HepG2 (cell line): Measurements from ENCODE around the gene PRDM10. TPM values are rescaled to one million over a fixed set of nuclear protein-coding genes. Genes with fewer than 3 reads are reported as not detected.
A peak's percentile ranks its signal among the peaks of the same experiment; 100 is the strongest.

Source experiments
- ARID5B ChIP-seq: IDR thresholded peaks from 2 replicates; pipeline ENCODE4 v1.4.0; 2020; ENCODE audit warnings: mild to moderate bottlenecking, missing genetic modification reagents
- HDAC2 ChIP-seq: sonication (generic); formaldehyde crosslinking; IDR thresholded peaks from 2 replicates; pipeline ENCODE4 v1.4.0; 2020; ENCODE audit warnings: missing genetic modification reagents
- HNF4A ChIP-seq: sonication (generic); formaldehyde crosslinking; IDR thresholded peaks from 2 replicates; pipeline ENCODE4 v1.4.0; 2020; ENCODE audit warnings: missing genetic modification reagents
- NFYC ChIP-seq: IDR thresholded peaks from 2 replicates; pipeline ENCODE4 v1.6.1; 2016; ENCODE audit warnings: missing genetic modification reagents, missing compliant biosample characterization
- NPAS2 ChIP-seq: sonication (generic); formaldehyde crosslinking; IDR thresholded peaks from 2 replicates; pipeline ENCODE4 v1.8.0; 2022; ENCODE audit warnings: mild to moderate bottlenecking, missing genetic modification reagents, borderline replicate concordance
- NR2F6 ChIP-seq, 2 experiments: IDR thresholded peaks; 2 replicates each; pipeline ENCODE4 v1.6.1; 2016; ENCODE audit warnings: antibody characterized with exemption in 1 of 2, mild to moderate bottlenecking in 1 of 2
- SAP130 ChIP-seq: IDR thresholded peaks from 2 replicates; pipeline ENCODE4 v1.6.1; 2016; ENCODE audit warnings: low read depth
- SOX13 ChIP-seq, 3 experiments: fragments of 450-650 bp in 1 of 3; sonication (generic) in 1 of 3; formaldehyde crosslinking in 1 of 3; IDR thresholded peaks in 2 of 3; conservative IDR thresholded peaks in 1 of 3; 2 replicates each; pipeline versions ENCODE4 v1.5.0 to v1.6.1; 2016 to 2020; ENCODE audit warnings: antibody characterized with exemption in 1 of 3, mild to moderate bottlenecking in 1 of 3, missing compliant biosample characterization in 1 of 3, missing genetic modification reagents in 1 of 3, moderate library complexity in 1 of 3
- ZNF263 ChIP-seq: sonication (generic); formaldehyde crosslinking; IDR thresholded peaks from 2 replicates; pipeline ENCODE4 v1.4.0; 2020; ENCODE audit warnings: missing genetic modification reagents
- ZNF589 ChIP-seq: sonication (generic); formaldehyde crosslinking; conservative IDR thresholded peaks from 2 replicates; pipeline ENCODE4 v1.8.0; 2022; ENCODE audit warnings: mild to moderate bottlenecking, moderate library complexity, missing genetic modification reagents
- polyA plus RNA-seq, 8 experiments: library from polyadenylated mRNA; depleted of rRNA in 3 of 8; stranded (reverse) in 7 of 8; unstranded in 1 of 8; fragments of >200 nt; fragmentation: Illumina TruSeq in 4 of 8; extraction: Trizol in 4 of 8; gene quantifications; 2 replicates each; pipeline versions ENCODE4 v1.2.1 to v1.2.3, GENCODE V29; 2011 to 2016; ENCODE audit warnings: low read depth in 4 of 8, missing spikeins in 1 of 8, mixed read lengths in 1 of 8; ENCODE audit not compliant: insufficient read depth in 1 of 8
- total RNA-seq, 5 experiments: library from RNA; depleted of rRNA; stranded (reverse); fragments of >200 nt; fragmentation: Illumina TruSeq; extraction: Trizol; gene quantifications; 2 replicates each; pipeline ENCODE4 v1.2.3, GENCODE V29; 2016; ENCODE audit warnings: low read depth in 1 of 5
- TF ChIP-seq, protein P1 (sequence below): IDR thresholded peaks from 2 replicates; pipeline ENCODE4 v1.6.1; 2016; ENCODE audit warnings: mild to moderate bottlenecking
- TF ChIP-seq, protein P2 (sequence below): sonication (generic); formaldehyde crosslinking; conservative IDR thresholded peaks from 2 replicates; pipeline ENCODE4 v1.8.0; 2022; ENCODE audit warnings: mild to moderate bottlenecking, moderate library complexity, missing genetic modification reagents

Gene PRDM10
- total and polyA plus RNA-seq, 2 of the 13 experiments (the other 11 are each of a cell fraction or from before 2014, with no cell fraction given) = 5.7 to 5.8 TPM

DNA sequence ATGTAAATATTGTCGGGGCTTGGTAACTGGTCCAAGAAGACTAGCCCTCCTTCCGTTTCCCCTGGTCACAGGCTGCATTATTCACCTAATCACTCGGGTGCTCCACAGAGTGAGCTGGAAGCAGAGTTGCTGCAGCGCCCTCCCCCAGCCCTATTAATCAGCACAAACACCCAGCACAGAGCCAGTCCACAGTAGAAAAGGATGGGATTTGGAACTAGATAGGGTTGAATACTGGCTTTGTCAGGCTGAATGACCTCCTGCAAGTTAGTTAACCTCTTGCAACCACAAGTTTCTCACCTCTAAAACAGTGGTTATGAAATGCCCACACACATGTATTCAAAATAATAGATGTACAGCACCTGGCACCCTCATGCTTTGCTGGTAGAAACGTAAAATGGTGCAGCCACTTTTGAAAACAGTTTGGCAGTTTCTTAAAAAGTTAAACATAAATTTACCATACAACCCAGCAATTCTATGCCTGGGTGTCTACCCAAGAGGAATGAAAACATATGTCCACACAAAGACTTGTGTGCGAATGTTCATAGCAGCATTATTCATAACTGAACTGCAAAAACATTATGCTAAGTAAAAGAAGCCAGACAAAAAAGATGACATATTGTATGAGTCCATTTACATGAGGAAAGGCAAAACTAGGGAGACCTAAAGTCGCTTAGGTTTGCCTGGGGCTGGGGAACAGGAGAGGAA, 35.4 kb upstream of the PRDM10 start (continued):
- TF ChIP-seq ARID5B (CRISPR knock-in tag) (0 out of 2 replicates have a peak, but pooled peaks have one; percentile 17), SOX13 (IDR thresholded peaks at IDR 0.05) (no peak), SOX13 (CRISPR knock-in tag; conservative IDR thresholded peaks at IDR 0.05 in 1 of 2, IDR thresholded peaks at IDR 0.05 in 1 of 2) (peak in 1 of 2 experiments; percentile 16; a peak in 1 of 4 replicates), NFYC (CRISPR knock-in tag) (no peak), HDAC2 (CRISPR knock-in tag) (0 out of 2 replicates have a peak, but pooled peaks have one; percentile 5), ZNF263 (CRISPR knock-in tag) (peak; percentile 50; the same call in 1 of the 2 replicates), NPAS2 (CRISPR knock-in tag) (no peak), ZNF589 (no peak), HNF4A (CRISPR knock-in tag) (0 out of 2 replicates have a peak, but pooled peaks have one; percentile 10), SAP130 (CRISPR knock-in tag) (peak; percentile 35), NR2F6 (IDR thresholded peaks at IDR 0.05) (peak; percentile 46), NR2F6 (CRISPR knock-in tag; IDR thresholded peaks at IDR 0.05) (no peak)
- TF ChIP-seq, protein P1, sequence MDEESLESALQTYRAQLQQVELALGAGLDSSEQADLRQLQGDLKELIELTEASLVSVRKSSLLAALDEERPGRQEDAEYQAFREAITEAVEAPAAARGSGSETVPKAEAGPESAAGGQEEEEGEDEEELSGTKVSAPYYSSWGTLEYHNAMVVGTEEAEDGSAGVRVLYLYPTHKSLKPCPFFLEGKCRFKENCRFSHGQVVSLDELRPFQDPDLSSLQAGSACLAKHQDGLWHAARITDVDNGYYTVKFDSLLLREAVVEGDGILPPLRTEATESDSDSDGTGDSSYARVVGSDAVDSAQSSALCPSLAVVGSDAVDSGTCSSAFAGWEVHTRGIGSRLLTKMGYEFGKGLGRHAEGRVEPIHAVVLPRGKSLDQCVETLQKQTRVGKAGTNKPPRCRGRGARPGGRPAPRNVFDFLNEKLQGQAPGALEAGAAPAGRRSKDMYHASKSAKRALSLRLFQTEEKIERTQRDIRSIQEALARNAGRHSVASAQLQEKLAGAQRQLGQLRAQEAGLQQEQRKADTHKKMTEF (CRISPR knock-in tag) = 0 out of 2 replicates have a peak, but pooled peaks have one; percentile 22
- TF ChIP-seq, protein P2, sequence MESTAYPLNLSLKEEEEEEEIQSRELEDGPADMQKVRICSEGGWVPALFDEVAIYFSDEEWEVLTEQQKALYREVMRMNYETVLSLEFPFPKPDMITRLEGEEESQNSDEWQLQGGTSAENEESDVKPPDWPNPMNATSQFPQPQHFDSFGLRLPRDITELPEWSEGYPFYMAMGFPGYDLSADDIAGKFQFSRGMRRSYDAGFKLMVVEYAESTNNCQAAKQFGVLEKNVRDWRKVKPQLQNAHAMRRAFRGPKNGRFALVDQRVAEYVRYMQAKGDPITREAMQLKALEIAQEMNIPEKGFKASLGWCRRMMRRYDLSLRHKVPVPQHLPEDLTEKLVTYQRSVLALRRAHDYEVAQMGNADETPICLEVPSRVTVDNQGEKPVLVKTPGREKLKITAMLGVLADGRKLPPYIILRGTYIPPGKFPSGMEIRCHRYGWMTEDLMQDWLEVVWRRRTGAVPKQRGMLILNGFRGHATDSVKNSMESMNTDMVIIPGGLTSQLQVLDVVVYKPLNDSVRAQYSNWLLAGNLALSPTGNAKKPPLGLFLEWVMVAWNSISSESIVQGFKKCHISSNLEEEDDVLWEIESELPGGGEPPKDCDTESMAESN (CRISPR knock-in tag) = no peak
